Loucy (cell line): ENCODE data around the gene AKAP6.

Source experiments
- CTCF ChIP-seq: fragments of 200-600 bp; sonication (generic); conservative IDR thresholded peaks from 2 replicates; pipeline ENCODE4 v1.5.1; 2014; ENCODE audit warnings: mild to moderate bottlenecking, antibody characterized with exemption, low read length
- EZH2phosphoT487 ChIP-seq: fragments of 200-600 bp; IDR thresholded peaks from 2 replicates; pipeline ENCODE4 v1.6.1; 2018; ENCODE audit warnings: antibody characterized with exemption, mild to moderate bottlenecking, moderate library complexity, borderline replicate concordance

- TF ChIP-seq CTCF: no peak
- TF ChIP-seq EZH2phosphoT487: no peak
Measured at GRCh38 chr14:32384464-32384863, 55.4 kb downstream of the AKAP6 start.
